ENCODE measurements around the gene KCNK3. TPM values are rescaled to one million over a fixed set of nuclear protein-coding genes. Genes with fewer than 3 reads are reported as not detected.

The KCNK3 gene
- total and polyA plus RNA-seq, 2 donors from 2014 or later = 2.1 to 8.1 TPM

- DNase-seq (peak in 2 of 5 donors; percentile 30 to 40), FAIRE-seq (no peak)
- H3K4me3 ChIP-seq (ENCODE audit: low read length in 3 of 3) = no peak overlapping the region
- H3K9me3 ChIP-seq (ENCODE audit: control insufficient read depth in 2 of 3, insufficient read depth in 1 of 3, low read length in 3 of 3) = no peaks in the 10 kb centered on the region
- H3K4me1 ChIP-seq (ENCODE audit: control insufficient read depth in 2 of 3, insufficient read depth in 2 of 3, low read depth in 1 of 3, low read length in 3 of 3) = peaks cover 0 to 3% (median 0%) of the 10 kb centered on the region in 3 donors
- no peaks in the 10 kb centered on the region for H3K36me3 ChIP-seq (ENCODE audit: control insufficient read depth in 2 of 3, insufficient read depth in 3 of 3, low read length in 3 of 3)
- TF ChIP-seq CTCF (IDR thresholded peaks at IDR 0.05; ENCODE audit: borderline replicate concordance, extremely low read depth, insufficient read depth) = no peak
- H3K27ac ChIP-seq (ENCODE audit: low read depth in 2 of 2, low read length in 2 of 2) = no peak overlapping the region
- H3K9ac ChIP-seq (ENCODE audit: low read length in 3 of 3) = no peak overlapping the region
- intact Hi-C loops (cut with DNase I) = no loop called here
- no peaks in the 10 kb centered on the region for H3K27me3 ChIP-seq (ENCODE audit: control insufficient read depth, insufficient read depth, low read length)
These were observed 20.3 kb downstream of the KCNK3 start for GRCh38 chr2:26712486-26713465.

DNA sequence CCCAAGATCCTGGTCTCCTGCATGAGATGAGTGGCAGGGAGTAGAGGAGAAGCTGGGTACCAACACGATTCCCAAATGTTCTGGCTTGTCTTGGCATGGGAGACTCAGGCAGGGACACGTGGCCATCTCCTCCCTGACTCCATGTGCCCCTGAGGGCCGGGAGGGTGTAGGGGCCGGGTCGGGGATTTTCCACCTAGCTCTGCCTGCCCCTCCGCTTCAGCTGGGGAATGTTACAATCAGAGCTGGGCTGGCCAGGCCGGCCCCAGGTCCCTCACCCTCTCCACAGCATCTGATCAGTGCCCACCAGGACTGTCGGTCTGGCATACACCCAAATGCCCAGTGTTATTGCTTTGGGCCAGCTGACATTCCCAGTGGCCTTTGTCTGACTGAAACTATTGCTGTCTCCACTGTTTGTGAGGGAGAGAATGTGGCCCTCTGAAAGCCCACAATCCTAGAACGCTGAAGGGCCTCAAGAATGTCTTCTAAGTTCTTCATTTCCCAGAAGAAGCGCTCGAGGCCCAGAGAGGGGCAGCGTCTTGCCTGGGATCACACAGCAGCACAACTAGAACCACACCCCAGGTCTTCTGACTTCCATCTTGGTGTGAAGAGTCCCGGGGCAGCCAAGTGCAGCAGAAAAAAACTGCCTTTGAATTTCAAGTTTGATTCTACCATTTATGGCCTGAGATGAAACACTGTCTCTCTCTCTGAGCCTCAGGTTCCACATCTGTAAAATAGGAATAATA lies 23.2 kb downstream of the KCNK3 start:
- Histone ChIP-seq H3K9me3 (ENCODE audit: control insufficient read depth in 2 of 3, insufficient read depth in 1 of 3, low read length in 3 of 3) (no peaks in the 10 kb centered on the region), H3K4me3 (ENCODE audit: low read length in 3 of 3) (no peak overlapping the region), H3K4me1 (ENCODE audit: control insufficient read depth in 2 of 3, insufficient read depth in 2 of 3, low read depth in 1 of 3, low read length in 3 of 3) (peaks cover 0 to 7% (median 7%) of the 10 kb centered on the region in 3 donors), H3K27ac (ENCODE audit: low read depth in 2 of 2, low read length in 2 of 2) (no peak overlapping the region), H3K27me3 (ENCODE audit: control insufficient read depth, insufficient read depth, low read length) (no peaks in the 10 kb centered on the region), H3K36me3 (ENCODE audit: control insufficient read depth in 2 of 3, insufficient read depth in 3 of 3, low read length in 3 of 3) (no peaks in the 10 kb centered on the region), H3K9ac (ENCODE audit: low read length in 3 of 3) (no peak overlapping the region)
- intact Hi-C loops (cut with DNase I) = no loop called here
- DNase-seq (peak in 1 of 5 donors; percentile 61), FAIRE-seq (no peak)
- TF ChIP-seq CTCF (IDR thresholded peaks at IDR 0.05; ENCODE audit: borderline replicate concordance, extremely low read depth, insufficient read depth) = no peak

GRCh38 chr2:26716340-26716739 lies 23.8 kb downstream of the KCNK3 start:
- no peaks in the 10 kb centered on the region for H3K27me3 ChIP-seq (ENCODE audit: control insufficient read depth, insufficient read depth, low read length)
- peaks cover 0 to 13% (median 7%) of the 10 kb centered on the region in 3 donors for H3K4me1 ChIP-seq (ENCODE audit: control insufficient read depth in 2 of 3, insufficient read depth in 2 of 3, low read depth in 1 of 3, low read length in 3 of 3)
- no peak overlapping the region for H3K4me3 ChIP-seq (ENCODE audit: low read length in 3 of 3)
- no peak for FAIRE-seq
- TF ChIP-seq CTCF (IDR thresholded peaks at IDR 0.05; ENCODE audit: borderline replicate concordance, extremely low read depth, insufficient read depth) = no peak
- H3K9me3 ChIP-seq (ENCODE audit: control insufficient read depth in 2 of 3, insufficient read depth in 1 of 3, low read length in 3 of 3) = no peaks in the 10 kb centered on the region
- peak in 1 of 5 donors; percentile 3 for DNase-seq
- intact Hi-C loops (cut with DNase I) = no loop called here
- H3K36me3 ChIP-seq (ENCODE audit: control insufficient read depth in 2 of 3, insufficient read depth in 3 of 3, low read length in 3 of 3) = no peaks in the 10 kb centered on the region
- H3K27ac ChIP-seq (ENCODE audit: low read depth in 2 of 2, low read length in 2 of 2) = no peak overlapping the region
- H3K9ac ChIP-seq (ENCODE audit: low read length in 3 of 3) = no peak overlapping the region
